HUES6 (cell line): ENCODE results near the gene CCT8L2.
"Not testable (repeated sequence)": the region's sequence is repeated elsewhere in the genome, so short reads cannot be mapped to it uniquely, and the experiment has no call there.

ENCODE experiments used
- H3K27ac ChIP-seq: 2 replicates; pipeline ENCODE4 v1.7.0; 2013; ENCODE audit warnings: low read depth, mild to moderate bottlenecking, low read length, inconsistent platforms
- H3K27me3 ChIP-seq: 2 replicates; pipeline ENCODE4 v1.6.1; 2013; ENCODE audit warnings: low read length; ENCODE audit not compliant: control insufficient read depth, insufficient read depth
- H3K36me3 ChIP-seq: 2 replicates; pipeline ENCODE4 v1.6.1; 2013; ENCODE audit warnings: low read length; ENCODE audit not compliant: control insufficient read depth, insufficient read depth
- H3K4me1 ChIP-seq: 2 replicates; pipeline ENCODE4 v1.6.1; 2013; ENCODE audit warnings: low read length; ENCODE audit not compliant: control insufficient read depth, insufficient read depth
- H3K4me3 ChIP-seq: 2 replicates; pipeline ENCODE4 v1.5.1; 2013; ENCODE audit warnings: low read depth, low read length
- H3K9ac ChIP-seq: one replicate; pipeline ENCODE4 v1.6.1; 2013; ENCODE audit warnings: mild to moderate bottlenecking, low read length
- H3K9me3 ChIP-seq: 2 replicates; pipeline ENCODE4 v1.6.1; 2013; ENCODE audit warnings: low read depth, low read length; ENCODE audit not compliant: control insufficient read depth, insufficient read depth

CCT8L2 gene

DNA sequence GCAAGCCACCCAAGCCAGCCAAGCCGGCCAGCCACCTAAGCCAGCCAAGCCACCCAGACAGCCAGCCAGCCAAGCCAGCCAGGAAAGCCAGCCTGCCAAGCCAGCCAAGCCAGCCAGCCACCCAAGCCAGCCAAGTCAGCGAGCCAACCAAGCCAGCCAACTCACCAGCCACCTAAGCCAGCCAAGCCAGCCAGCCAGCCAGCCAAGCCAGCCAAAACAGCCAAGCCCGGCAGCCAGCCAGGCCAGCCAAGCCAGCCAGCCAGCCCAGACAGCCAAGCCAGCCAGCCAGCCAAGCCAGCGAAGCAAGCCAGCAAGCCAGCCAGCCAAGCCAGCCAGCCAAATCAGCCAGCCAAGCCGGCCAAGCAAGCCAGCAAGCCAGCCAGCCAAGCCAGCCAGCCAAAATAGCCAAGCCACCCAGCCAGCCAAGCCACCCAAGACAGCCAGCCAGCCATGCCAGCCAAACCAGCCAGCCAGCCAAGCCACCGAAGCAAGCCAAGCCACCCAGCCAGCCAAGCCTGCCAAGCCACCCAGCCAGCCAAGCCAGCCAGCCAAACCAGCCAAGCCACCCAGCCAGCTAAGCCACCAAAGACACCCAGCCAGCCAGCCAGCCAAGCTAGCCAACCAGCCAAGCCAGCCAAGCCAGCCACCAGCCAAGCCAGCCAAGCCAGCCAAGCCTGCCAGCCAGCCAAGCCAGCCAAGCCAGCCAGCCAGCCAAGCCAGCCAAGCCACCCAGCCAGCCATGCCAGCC is 27.6 kb downstream of the CCT8L2 start:
- not testable (repeated sequence) for H3K4me1 ChIP-seq, H3K36me3 ChIP-seq, H3K9ac ChIP-seq, H3K4me3 ChIP-seq, H3K27me3 ChIP-seq, H3K27ac ChIP-seq
- H3K9me3 ChIP-seq = peaks cover 29% of the 10 kb centered on the region; the same call in 1 of the 2 replicates

DNA sequence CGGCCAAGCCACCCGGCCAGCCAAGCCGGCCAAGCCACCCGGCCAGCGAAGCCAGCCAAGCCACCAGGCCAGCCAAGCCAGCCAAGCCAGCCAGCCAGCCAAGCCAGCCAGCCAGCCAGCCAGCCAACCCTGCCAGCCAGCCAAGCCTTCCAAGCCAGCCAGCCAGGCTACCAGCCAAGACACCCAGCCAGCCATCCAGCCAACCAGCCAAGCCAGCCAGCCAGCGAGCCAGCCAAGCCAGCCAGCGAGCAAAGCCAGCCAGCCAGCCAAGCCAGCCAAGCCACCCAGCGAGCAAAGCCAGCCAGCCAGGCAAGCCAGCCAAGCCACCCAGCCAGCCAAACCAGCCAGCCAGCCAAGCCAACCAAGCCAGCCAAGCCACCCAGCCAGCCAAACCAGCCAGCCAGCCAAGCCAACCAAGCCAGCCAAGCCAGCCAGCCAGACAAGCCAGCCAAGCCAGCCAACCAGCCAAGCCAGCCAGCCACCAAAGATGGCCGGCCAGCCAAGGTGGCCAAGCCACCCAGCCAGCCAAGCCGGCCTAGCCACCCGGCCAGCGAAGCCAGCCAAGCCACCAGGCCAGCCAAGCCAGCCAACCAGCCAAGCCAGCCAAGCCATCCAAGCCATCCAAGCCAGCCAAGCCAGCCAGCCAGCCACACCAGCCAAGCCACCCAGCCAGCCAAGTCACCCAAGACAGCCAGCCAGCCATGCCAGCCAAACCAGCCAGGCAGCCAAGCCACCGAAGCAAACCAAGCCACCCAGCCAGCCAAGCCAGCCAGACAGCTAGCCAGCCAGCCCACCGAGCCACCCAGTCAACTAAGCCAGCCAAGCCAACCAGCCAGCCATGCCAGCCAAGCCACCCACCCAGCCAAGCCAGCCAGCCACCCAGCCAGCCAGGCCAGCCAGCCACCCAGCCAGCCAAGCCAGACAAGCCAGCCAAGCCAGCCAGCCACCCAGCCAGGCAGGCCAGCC is 28.8 kb downstream of the CCT8L2 start:
- H3K9ac ChIP-seq = no peak overlapping the region
- no peaks in the 10 kb centered on the region for H3K4me1 ChIP-seq
- H3K27me3 ChIP-seq = no peaks in the 10 kb centered on the region
- H3K4me3 ChIP-seq = no peak overlapping the region
- no peaks in the 10 kb centered on the region for H3K36me3 ChIP-seq
- peaks cover 37% of the 10 kb centered on the region; the same call in 1 of the 2 replicates for H3K9me3 ChIP-seq
- H3K27ac ChIP-seq = no peak overlapping the region

DNA sequence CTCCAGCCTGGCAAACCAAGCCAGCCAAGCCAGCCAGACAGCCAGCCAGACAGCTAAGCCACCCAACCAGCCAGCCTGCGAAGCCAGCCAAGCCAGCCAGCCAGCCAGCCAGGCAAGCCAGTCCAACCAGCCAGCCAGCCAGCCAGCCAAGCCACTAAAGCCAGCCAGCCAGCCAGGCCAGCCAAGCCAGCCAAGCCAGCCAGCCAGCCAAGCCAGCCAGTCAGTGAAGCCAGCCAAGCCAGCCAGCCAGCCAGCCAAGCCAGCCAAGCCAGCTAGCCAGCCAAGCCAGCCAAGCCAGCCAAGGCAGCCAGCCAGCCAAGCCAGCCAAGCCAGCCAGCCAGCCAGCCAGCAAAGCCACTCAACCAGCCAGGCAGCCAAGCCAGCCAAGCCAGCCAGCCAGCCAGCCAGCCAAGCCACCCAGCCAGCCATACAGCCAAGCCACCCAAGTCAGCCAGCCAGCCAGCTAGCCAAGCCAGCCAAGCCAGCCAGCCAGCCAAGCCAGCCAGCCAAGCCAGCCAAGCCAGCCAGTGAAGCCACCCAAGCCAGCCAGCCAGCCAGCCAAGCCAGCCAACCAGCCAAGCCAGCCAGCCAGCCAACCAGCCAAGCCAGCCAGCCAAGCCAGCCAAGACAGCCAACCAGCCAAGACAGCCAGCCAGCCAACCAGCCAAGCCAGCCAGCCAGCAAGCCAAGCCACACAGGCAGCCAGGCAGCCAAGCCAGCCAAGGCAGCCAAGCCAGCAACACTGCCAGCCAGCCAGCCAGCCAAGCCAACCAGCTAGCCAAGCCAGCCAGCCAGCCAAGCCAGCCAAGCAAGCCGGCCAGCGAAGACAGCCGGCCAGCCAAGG is 29.7 kb downstream of the CCT8L2 start:
- Histone ChIP-seq H3K4me1 (no peaks in the 10 kb centered on the region), H3K9me3 (peaks cover 32% of the 10 kb centered on the region; the same call in 1 of the 2 replicates), H3K27ac (no peak overlapping the region), H3K4me3 (no peak overlapping the region), H3K9ac (no peak overlapping the region), H3K27me3 (no peaks in the 10 kb centered on the region), H3K36me3 (no peaks in the 10 kb centered on the region)

DNA sequence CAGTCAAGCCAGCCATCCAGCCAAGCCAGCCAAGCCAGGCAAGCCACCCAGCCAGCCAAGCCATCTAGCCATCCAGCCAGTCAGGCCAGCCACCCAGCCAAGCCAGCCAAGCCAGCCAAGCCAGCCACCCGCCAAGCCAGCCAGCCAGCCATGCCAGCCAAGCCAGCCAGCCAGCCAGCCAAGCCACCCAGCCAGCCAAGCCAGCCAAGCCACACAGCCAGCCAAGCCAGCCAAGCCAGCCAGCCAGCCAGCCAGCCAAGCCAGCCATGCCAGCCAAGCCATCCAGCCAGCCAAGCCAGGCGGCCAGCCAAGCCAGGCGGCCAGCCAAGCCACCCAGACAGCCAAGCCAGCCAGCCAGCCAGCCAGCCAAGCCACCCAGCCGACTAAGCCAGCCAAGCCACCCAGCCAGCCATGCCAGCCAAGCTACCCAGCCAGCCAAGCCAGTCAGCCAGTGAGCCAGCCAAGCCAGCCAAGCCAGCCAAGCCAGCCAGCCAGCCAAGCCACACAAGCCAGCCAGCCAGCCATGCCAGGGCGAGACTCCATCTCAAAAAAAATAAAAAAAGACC is 31.4 kb downstream of the CCT8L2 start:
- H3K36me3 ChIP-seq, H3K9ac ChIP-seq, H3K4me3 ChIP-seq, H3K27me3 ChIP-seq, H3K27ac ChIP-seq, H3K4me1 ChIP-seq: not testable (repeated sequence)
- H3K9me3 ChIP-seq = peaks cover 34% of the 10 kb centered on the region; the same call in 1 of the 2 replicates

DNA sequence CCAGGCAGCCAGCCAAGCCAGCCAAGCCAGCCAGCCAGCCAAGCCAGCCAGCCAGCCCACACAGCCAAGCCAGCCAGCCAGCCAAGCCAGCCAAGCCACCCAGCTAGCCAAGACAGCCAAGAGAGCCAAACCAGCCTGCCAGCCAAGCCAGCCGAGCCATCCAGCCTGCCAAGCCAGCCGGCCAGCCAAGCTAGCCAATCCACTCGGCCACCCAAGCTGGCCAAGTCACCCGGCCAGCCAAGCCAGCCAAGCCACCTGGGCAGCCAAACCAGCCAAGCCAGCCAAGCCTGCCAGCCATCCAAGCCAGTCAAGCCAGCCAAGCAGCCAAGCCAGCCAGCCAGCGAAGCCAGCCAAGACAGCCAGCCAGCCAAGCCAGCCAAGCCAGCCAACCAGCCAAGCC is 32.0 kb downstream of the CCT8L2 start:
- H3K4me3 ChIP-seq, H3K27ac ChIP-seq, H3K36me3 ChIP-seq, H3K4me1 ChIP-seq, H3K9ac ChIP-seq, H3K27me3 ChIP-seq: not testable (repeated sequence)
- H3K9me3 ChIP-seq = peaks cover 31% of the 10 kb centered on the region; the same call in 1 of the 2 replicates

DNA sequence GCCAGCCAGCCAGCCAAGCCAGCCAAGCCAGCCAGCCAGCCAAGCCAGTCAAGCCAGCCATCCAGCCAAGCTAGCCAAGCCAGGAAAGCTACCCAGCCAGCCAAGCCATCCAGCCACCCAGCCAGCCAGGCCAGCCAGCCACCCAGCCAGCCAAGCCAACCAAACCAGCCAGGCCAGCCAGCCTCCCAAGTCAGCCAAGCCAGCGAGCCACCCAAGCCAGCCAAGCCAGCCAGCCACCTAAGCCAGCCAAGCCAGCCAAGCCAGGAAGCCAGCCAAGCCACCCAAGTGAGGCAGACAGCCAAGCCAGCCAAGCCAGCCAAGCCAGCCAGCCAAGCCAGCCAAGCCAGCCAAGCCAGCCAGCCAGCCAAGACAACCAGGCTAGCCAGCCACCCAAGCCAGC is 32.6 kb downstream of the CCT8L2 start:
- not testable (repeated sequence) for H3K27me3 ChIP-seq, H3K4me3 ChIP-seq, H3K4me1 ChIP-seq, H3K9ac ChIP-seq, H3K27ac ChIP-seq, H3K36me3 ChIP-seq
- H3K9me3 ChIP-seq = peaks cover 33% of the 10 kb centered on the region

DNA sequence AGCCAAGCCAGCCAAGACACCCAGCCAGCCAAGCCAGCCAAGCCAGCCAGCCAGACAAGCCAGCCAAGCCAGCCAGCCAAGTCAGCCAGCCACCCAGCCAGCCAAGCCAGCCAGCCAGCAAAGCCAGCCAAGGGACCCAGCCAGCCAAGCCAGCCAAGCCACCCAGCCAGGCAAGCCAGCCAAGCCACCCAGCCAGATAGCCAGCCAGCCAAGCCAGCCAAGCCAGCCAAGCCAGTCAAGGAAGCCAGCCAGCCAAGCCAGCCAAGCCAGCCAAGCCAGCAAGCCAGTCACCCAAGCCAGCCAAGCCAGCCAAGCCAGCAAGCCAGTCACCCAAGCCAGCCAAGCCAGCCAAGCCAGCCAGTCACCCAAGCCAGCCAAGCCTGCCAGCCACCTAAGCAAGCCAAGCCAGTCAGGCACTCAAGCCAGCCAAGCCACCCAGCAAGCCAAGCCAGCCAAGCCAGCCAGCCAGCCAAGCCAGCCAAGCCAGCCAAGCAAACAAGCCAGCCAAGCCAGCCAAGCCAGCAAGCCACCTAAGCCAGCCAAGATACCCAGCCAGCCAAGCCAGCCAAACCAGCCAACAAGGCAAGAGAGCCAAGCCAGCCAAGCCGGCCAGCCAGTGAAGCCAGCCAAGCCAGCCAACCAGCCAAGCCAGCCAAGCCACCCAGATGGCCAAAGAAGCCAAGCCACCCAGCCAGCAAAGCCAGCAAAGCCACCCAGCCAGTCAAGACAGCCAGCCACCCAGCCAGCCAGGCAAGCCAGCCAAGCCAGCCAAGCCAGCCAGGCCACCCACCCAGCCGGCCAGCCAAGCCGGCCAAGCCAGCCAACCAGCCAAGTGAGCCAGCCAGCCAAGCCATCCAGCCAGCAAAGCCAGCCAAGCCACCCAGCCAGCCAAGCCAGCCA is 33.3 kb downstream of the CCT8L2 start:
- peaks cover 37% of the 10 kb centered on the region for H3K9me3 ChIP-seq

DNA sequence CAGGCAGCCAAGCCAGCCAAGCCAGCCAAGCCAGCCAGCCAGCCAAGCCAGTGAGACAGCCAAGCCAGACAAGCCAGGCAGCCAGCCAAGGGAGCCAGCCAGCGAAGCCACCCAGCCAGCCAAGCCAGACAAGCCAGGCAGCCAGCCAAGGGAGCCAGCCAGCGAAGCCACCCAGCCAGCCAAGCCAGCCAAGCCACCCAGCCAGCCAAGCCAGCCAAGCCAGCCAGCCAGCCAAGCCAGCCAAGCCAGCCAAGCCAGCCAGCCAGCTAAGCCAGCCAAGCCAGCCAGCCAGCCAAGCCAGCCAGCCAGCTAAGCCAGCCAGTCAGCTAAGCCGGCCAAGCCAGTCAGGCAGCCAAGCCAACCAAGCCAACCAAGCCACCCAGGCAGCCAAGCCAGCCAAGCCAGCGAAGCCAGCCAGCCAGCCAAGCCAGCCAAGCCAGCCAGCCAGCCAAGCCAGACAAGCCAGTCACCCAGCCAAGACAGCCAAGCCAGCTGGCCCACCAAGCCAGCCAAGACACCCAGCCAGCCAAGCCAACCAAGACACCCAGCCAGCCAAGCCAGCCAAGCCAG is 34.1 kb downstream of the CCT8L2 start:
- not testable (repeated sequence) for H3K36me3 ChIP-seq, H3K4me3 ChIP-seq, H3K27me3 ChIP-seq, H3K4me1 ChIP-seq, H3K27ac ChIP-seq, H3K9ac ChIP-seq
- H3K9me3 ChIP-seq = peaks cover 31% of the 10 kb centered on the region

More for the DNA sequence above, 33.3 kb downstream of the CCT8L2 start:
- Histone ChIP-seq H3K27ac (no peak overlapping the region), H3K27me3 (no peaks in the 10 kb centered on the region), H3K4me3 (no peak overlapping the region), H3K9ac (no peak overlapping the region), H3K4me1 (no peaks in the 10 kb centered on the region), H3K36me3 (no peaks in the 10 kb centered on the region)

DNA sequence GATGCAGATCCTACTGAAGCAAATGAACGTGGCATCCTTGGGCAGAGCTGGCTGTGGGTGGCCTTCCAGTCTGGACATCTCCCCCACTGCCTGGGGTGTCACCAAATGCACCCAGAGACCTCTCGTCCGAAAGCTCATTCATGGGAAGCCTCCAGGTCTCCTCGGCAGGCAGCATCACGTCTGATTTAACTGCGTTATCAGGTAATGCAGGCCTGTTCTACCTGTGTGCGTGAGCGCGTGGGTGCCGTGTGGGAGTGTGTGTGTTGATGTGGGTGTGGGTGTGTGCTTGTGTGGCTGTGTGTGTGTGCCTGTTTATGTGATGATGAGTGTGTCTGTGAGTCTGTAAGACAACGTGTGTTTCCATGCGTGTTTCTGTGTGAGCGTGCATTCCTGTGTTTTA is 35.1 kb downstream of the CCT8L2 start:
- H3K9me3 ChIP-seq = peaks cover 28% of the 10 kb centered on the region
- H3K27me3 ChIP-seq, H3K4me1 ChIP-seq, H3K27ac ChIP-seq, H3K9ac ChIP-seq, H3K4me3 ChIP-seq, H3K36me3 ChIP-seq: not testable (repeated sequence)
